ENCODE measurements around the gene MIEN1. TPM values are rescaled to one million over a fixed set of nuclear protein-coding genes. Genes with fewer than 3 reads are reported as not detected.
A peak's percentile ranks its signal among the peaks of the same experiment; 100 is the strongest.
"Not testable (repeated sequence)": the region's sequence is repeated elsewhere in the genome, so short reads cannot be mapped to it uniquely, and the experiment has no call there.

The MIEN1 gene
- total and polyA plus RNA-seq, 5 experiments from 2014 or later = 28.9 to 81.6 (median 75.6) TPM

- POLR2A ChIA-PET = no interaction called here
- peak in 1 of 2 donors; percentile 23 for ATAC-seq
- H3K4me1 Mint-ChIP-seq = peaks cover 7 to 30% (median 19%) of the 10 kb centered on the region in 4 donors
- H3K27ac Mint-ChIP-seq = peak within 1 kb of the TSS in 7 of 10 donors; percentile 56 to 89 (median 76)
- H3K36me3 Mint-ChIP-seq = peaks cover 0 to 2% (median 0%) of the 10 kb centered on the region in 3 donors
- peak within 1 kb of the TSS; percentile 63 to 95 (median 81) for H3K4me3 Mint-ChIP-seq
- peak in 1 of 10 donors; percentile 61 for DNase-seq
- H3K27me3 Mint-ChIP-seq = peaks cover 2 to 28% (median 10%) of the 10 kb centered on the region in 5 donors
- H3K9me3 Mint-ChIP-seq = no peaks in the 10 kb centered on the region
Measured at GRCh38 chr17:39737760-39738567, 7.6 kb upstream of the MIEN1 start, which contains the start of gene GRB7. Gene GRB7, plus strand, starts transcription at chr17:39737938. Its CDS starts 4,364 bp downstream, at chr17:39742302.

GRCh38 chr17:39737206-39737759 is 7.0 kb upstream of the MIEN1 start:
- Mint-ChIP-seq H3K36me3 (peaks cover 0 to 2% (median 0%) of the 10 kb centered on the region in 3 donors), H3K4me1 (peaks cover 7 to 30% (median 20%) of the 10 kb centered on the region in 4 donors), H3K27me3 (peaks cover 2 to 28% (median 10%) of the 10 kb centered on the region in 5 donors), H3K27ac (no peak overlapping the region), H3K4me3 (peak overlapping the region in 6 of 10 donors; percentile 13 to 80 (median 34)), H3K9me3 (no peaks in the 10 kb centered on the region)
- DNase-seq = peak in 1 of 10 donors; percentile 51
- ATAC-seq = no peak
- POLR2A ChIA-PET = interaction anchor here (0.7 kb wide), 1 partner anchor 114 kb away, joined by 4 read pairs; no protein-coding TSS in a partner anchor

GRCh38 chr17:39736319-39737165 is 6.2 kb upstream of the MIEN1 start:
- Mint-ChIP-seq H3K4me3 (peak overlapping the region in 1 of 10 donors; percentile 32), H3K27ac (peak overlapping the region in 2 of 10 donors; percentile 53 to 68), H3K27me3 (peaks cover 2 to 28% (median 10%) of the 10 kb centered on the region in 5 donors), H3K4me1 (peaks cover 7 to 30% (median 20%) of the 10 kb centered on the region in 4 donors), H3K9me3 (no peaks in the 10 kb centered on the region), H3K36me3 (peaks cover 0 to 2% (median 0%) of the 10 kb centered on the region in 3 donors)
- DNase-seq (peak in 1 of 10 donors; percentile 21), ATAC-seq (no peak)
- POLR2A ChIA-PET = interaction anchor here (0.7 to 1.5 kb wide), 2 partner anchors 113 to 125 kb away, joined by 3 to 4 read pairs; no protein-coding TSS in a partner anchor

- H3K9me3 Mint-ChIP-seq = no peaks in the 10 kb centered on the region
- POLR2A ChIA-PET = interaction anchor here (0.6 to 1.5 kb wide), 3 partner anchors 11 to 375 kb away, joined by 3 read pairs; no protein-coding TSS in a partner anchor
- H3K4me1 Mint-ChIP-seq = peaks cover 6 to 30% (median 19%) of the 10 kb centered on the region in 4 donors
- no peak overlapping the region for H3K4me3 Mint-ChIP-seq
- peaks cover 2 to 28% (median 9%) of the 10 kb centered on the region in 5 donors for H3K27me3 Mint-ChIP-seq
- ATAC-seq (no peak), DNase-seq (no peak)
- H3K27ac Mint-ChIP-seq = peak overlapping the region in 1 of 10 donors; percentile 68
- peaks cover 0 to 2% (median 0%) of the 10 kb centered on the region in 3 donors for H3K36me3 Mint-ChIP-seq
Measured at GRCh38 chr17:39735882-39736281, 5.5 kb upstream of the MIEN1 start.

- Mint-ChIP-seq H3K27me3 (peaks cover 0 to 2% (median 0%) of the 10 kb centered on the region in 5 donors), H3K9me3 (no peaks in the 10 kb centered on the region), H3K4me3 (peak overlapping the region in 9 of 10 donors; percentile 4 to 81 (median 44)), H3K4me1 (peaks cover 7 to 20% (median 19%) of the 10 kb centered on the region in 4 donors), H3K36me3 (peaks cover 0 to 13% (median 2%) of the 10 kb centered on the region in 3 donors), H3K27ac (peak overlapping the region in 2 of 10 donors; percentile 47 to 61)
- POLR2A ChIA-PET = interaction anchor here (0.6 to 1.4 kb wide), 3 partner anchors 37 to 414 kb away, joined by 3 to 4 read pairs (median 3); no protein-coding TSS in a partner anchor
- DNase-seq (no peak), ATAC-seq (no peak)
Measured at GRCh38 chr17:39732586-39732985, 2.3 kb upstream of the MIEN1 start.

- H3K9me3 Mint-ChIP-seq = no peaks in the 10 kb centered on the region
- POLR2A ChIA-PET = interaction anchor here (0.6 to 3.4 kb wide), 26 partner anchors 13 to 226 kb away, joined by 3 to 46 read pairs (median 4); partner anchors contain the start of genes ORMDL3, PGAP3, PNMT and STARD3
- no peaks in the 10 kb centered on the region for H3K27me3 Mint-ChIP-seq
- ATAC-seq (no peak), DNase-seq (peak in 1 of 10 donors; percentile 53)
- H3K4me1 Mint-ChIP-seq = peaks cover 9 to 26% (median 24%) of the 10 kb centered on the region in 4 donors
- peak overlapping the region; percentile 85 to 95 (median 91) for H3K4me3 Mint-ChIP-seq
- H3K36me3 Mint-ChIP-seq = peaks cover 0 to 26% (median 2%) of the 10 kb centered on the region in 3 donors
- peak overlapping the region; percentile 82 to 97 (median 94) for H3K27ac Mint-ChIP-seq
Measured at GRCh38 chr17:39729280-39729851, 966 bp downstream of the MIEN1 start.

- Mint-ChIP-seq H3K36me3 (peaks cover 0 to 26% (median 2%) of the 10 kb centered on the region in 3 donors), H3K27ac (peak overlapping the region in 1 of 10 donors; percentile 22), H3K4me3 (no peak overlapping the region), H3K4me1 (peaks cover 9 to 26% (median 24%) of the 10 kb centered on the region in 4 donors), H3K9me3 (no peaks in the 10 kb centered on the region), H3K27me3 (no peaks in the 10 kb centered on the region)
- ATAC-seq = no peak
- DNase-seq = no peak
- POLR2A ChIA-PET = no interaction called here
Measured at GRCh38 chr17:39727556-39727955, 2.8 kb downstream of the MIEN1 start.

- H3K27ac Mint-ChIP-seq = peak overlapping the region in 1 of 10 donors; percentile 67
- no peak for ATAC-seq
- peaks cover 9 to 26% (median 23%) of the 10 kb centered on the region in 4 donors for H3K4me1 Mint-ChIP-seq
- H3K9me3 Mint-ChIP-seq = no peaks in the 10 kb centered on the region
- peaks cover 0 to 26% (median 2%) of the 10 kb centered on the region in 3 donors for H3K36me3 Mint-ChIP-seq
- H3K27me3 Mint-ChIP-seq = no peaks in the 10 kb centered on the region
- POLR2A ChIA-PET = interaction anchor here (1.6 kb wide), 2 partner anchors 16 to 47 kb away, joined by 4 to 5 read pairs; no protein-coding TSS in a partner anchor
- no peak overlapping the region for H3K4me3 Mint-ChIP-seq
- peak in 1 of 10 donors; percentile 44 for DNase-seq
Measured at GRCh38 chr17:39726617-39727016, 3.7 kb downstream of the MIEN1 start.

GRCh38 chr17:39725923-39726322 is 4.4 kb downstream of the MIEN1 start:
- Mint-ChIP-seq H3K36me3 (peaks cover 0 to 26% (median 2%) of the 10 kb centered on the region in 3 donors), H3K4me1 (peaks cover 9 to 26% (median 22%) of the 10 kb centered on the region in 4 donors), H3K27ac (peak overlapping the region in 1 of 10 donors; percentile 59)
- POLR2A ChIA-PET = interaction anchor here (1.6 to 1.7 kb wide), 3 partner anchors 15 to 137 kb away, joined by 4 to 6 read pairs (median 5); no protein-coding TSS in a partner anchor
- H3K4me3 Mint-ChIP-seq, H3K9me3 Mint-ChIP-seq, ATAC-seq, H3K27me3 Mint-ChIP-seq, DNase-seq: not testable (repeated sequence)

- Mint-ChIP-seq H3K4me1 (peaks cover 10 to 21% (median 19%) of the 10 kb centered on the region in 4 donors), H3K4me3 (no peak overlapping the region), H3K9me3 (no peaks in the 10 kb centered on the region), H3K27me3 (no peaks in the 10 kb centered on the region), H3K27ac (no peak overlapping the region), H3K36me3 (peaks cover 0 to 24% (median 2%) of the 10 kb centered on the region in 3 donors)
- no peak for DNase-seq
- no peak for ATAC-seq
- POLR2A ChIA-PET = interaction anchor here (1.7 kb wide), 1 partner anchor 138 kb away, joined by 6 read pairs; no protein-coding TSS in a partner anchor
Measured at GRCh38 chr17:39724731-39725130, 5.6 kb downstream of the MIEN1 start.
